ENCODE measurements around the gene CPNE5. TPM values are rescaled to one million over a fixed set of nuclear protein-coding genes. Genes with fewer than 3 reads are reported as not detected.
A peak's percentile ranks its signal among the peaks of the same experiment; 100 is the strongest.

Gene CPNE5
- total and polyA plus RNA-seq, 7 donors, result 0.99 to 11.6 (median 3.8) TPM

- H3K27me3 ChIP-seq, result no peaks in the 10 kb centered on the region
- 73 to 81% methylated on average over 5 of the region's 5 CpGs for WGBS, 2 donors
- H3K36me3 ChIP-seq, result no peaks in the 10 kb centered on the region
- no peak overlapping the region for H3K4me3 ChIP-seq
- no peak for DNase-seq
- H3K9me3 ChIP-seq, result no peaks in the 10 kb centered on the region
- no peak overlapping the region for H3K27ac ChIP-seq
- intact Hi-C loops (cut with DNase I), result no loop called here
- no peak for TF ChIP-seq POLR2A (IDR thresholded peaks at IDR 0.05)
- TF ChIP-seq EP300 (IDR thresholded peaks at IDR 0.05), result no peak
- no peak for TF ChIP-seq CTCF (IDR thresholded peaks at IDR 0.05)
- no peak for TF ChIP-seq POLR2AphosphoS5 (IDR thresholded peaks at IDR 0.05)
- H3K4me1 ChIP-seq, result no peaks in the 10 kb centered on the region
Observed at GRCh38 chr6:36718560-36718959, 120.7 kb downstream of the CPNE5 start.

- intact Hi-C loops (cut with DNase I), result no loop called here
- H3K27me3 ChIP-seq, result no peaks in the 10 kb centered on the region
- DNase-seq, result peak; percentile 53
- no peak overlapping the region for H3K27ac ChIP-seq
- 82 to 88% methylated on average over 12 of the region's 12 CpGs for WGBS, 2 donors
- no peak overlapping the region for H3K4me3 ChIP-seq
- no peaks in the 10 kb centered on the region for H3K9me3 ChIP-seq
- no peaks in the 10 kb centered on the region for H3K4me1 ChIP-seq
- no peaks in the 10 kb centered on the region for H3K36me3 ChIP-seq
- TF ChIP-seq CTCF (IDR thresholded peaks at IDR 0.05) (no peak), POLR2A (IDR thresholded peaks at IDR 0.05) (no peak), EP300 (IDR thresholded peaks at IDR 0.05) (no peak), POLR2AphosphoS5 (IDR thresholded peaks at IDR 0.05) (no peak)
Observed at GRCh38 chr6:36717871-36718540, 121.2 kb downstream of the CPNE5 start.

GRCh38 chr6:36717231-36717825, 121.9 kb downstream of the CPNE5 start:
- WGBS, 2 donors, result 70 to 71% methylated on average over 13 of the region's 13 CpGs
- no peaks in the 10 kb centered on the region for H3K27me3 ChIP-seq
- H3K27ac ChIP-seq, result no peak overlapping the region
- H3K36me3 ChIP-seq, result no peaks in the 10 kb centered on the region
- intact Hi-C loops (cut with DNase I), result no loop called here
- H3K4me1 ChIP-seq, result no peaks in the 10 kb centered on the region
- H3K4me3 ChIP-seq, result no peak overlapping the region
- peak; percentile 14 for DNase-seq
- no peak for TF ChIP-seq POLR2A (IDR thresholded peaks at IDR 0.05)
- TF ChIP-seq POLR2AphosphoS5 (IDR thresholded peaks at IDR 0.05), result no peak
- TF ChIP-seq EP300 (IDR thresholded peaks at IDR 0.05), result no peak
- no peak for TF ChIP-seq CTCF (IDR thresholded peaks at IDR 0.05)
- no peaks in the 10 kb centered on the region for H3K9me3 ChIP-seq

GRCh38 chr6:36716476-36717093, 122.7 kb downstream of the CPNE5 start:
- WGBS, 2 donors, result 44 to 76% methylated on average over 8 of the region's 8 CpGs
- intact Hi-C loops (cut with DNase I), result no loop called here
- H3K4me1 ChIP-seq, result no peaks in the 10 kb centered on the region
- no peak for DNase-seq
- no peak for TF ChIP-seq POLR2A (IDR thresholded peaks at IDR 0.05)
- TF ChIP-seq POLR2AphosphoS5 (IDR thresholded peaks at IDR 0.05), result no peak
- no peaks in the 10 kb centered on the region for H3K9me3 ChIP-seq
- no peaks in the 10 kb centered on the region for H3K27me3 ChIP-seq
- H3K4me3 ChIP-seq, result no peak overlapping the region
- H3K36me3 ChIP-seq, result no peaks in the 10 kb centered on the region
- no peak overlapping the region for H3K27ac ChIP-seq

- Histone ChIP-seq H3K4me3 (no peak overlapping the region), H3K4me1 (no peaks in the 10 kb centered on the region), H3K9me3 (no peaks in the 10 kb centered on the region), H3K27me3 (no peaks in the 10 kb centered on the region), H3K36me3 (no peaks in the 10 kb centered on the region), H3K27ac (no peak overlapping the region)
- TF ChIP-seq POLR2AphosphoS5 (IDR thresholded peaks at IDR 0.05), result no peak
- TF ChIP-seq POLR2A (IDR thresholded peaks at IDR 0.05), result no peak
- TF ChIP-seq CTCF (IDR thresholded peaks at IDR 0.05), result no peak
- no peak for TF ChIP-seq EP300 (IDR thresholded peaks at IDR 0.05)
- intact Hi-C loops (cut with DNase I), result no loop called here
- WGBS, 2 donors, result 92 to 93% methylated on average over 7 of the region's 7 CpGs
- no peak for DNase-seq
Observed at GRCh38 chr6:36715469-36715868, 123.8 kb downstream of the CPNE5 start.

Measured in sigmoid colon (tissue), 7 donors.